GM12878 (cell line): ENCODE measurements around the gene HLA-G. TPM values are rescaled to one million over a fixed set of nuclear protein-coding genes. Genes with fewer than 3 reads are reported as not detected.

ENCODE experiments used
- ATAC-seq: fragments of 200-7000 bp; cut with Tn5 transposase; 3 replicates; pipeline ENCODE4 v1.9.1; 2020; ENCODE audit warnings: mild to moderate bottlenecking, moderate library complexity
- BruUV-seq: library from RNA; stranded (reverse); fragments of 400-500 nt; replicated peaks from 2 replicates; lab custom pipeline; 2021; lab: Mats Ljungman, UMichigan
- CTCF ChIA-PET: fragments of 300-600 bp; sonication (Branson Sonifier 250); formaldehyde crosslinking; extraction: SDS; loops from one replicate; lab custom pipeline; 2021; ENCODE audit warnings: inconsistent platforms; lab: Yijun Ruan, JAX
- POLR2A ChIA-PET: fragments of 350-600 bp; formaldehyde crosslinking; extraction: SDS; loops from one replicate; lab custom pipeline; 2021; ENCODE audit warnings: inconsistent platforms; lab: Charles Lee
- RAD21 ChIA-PET: fragments of 300-600 bp; sonication (Branson Sonifier 250); formaldehyde crosslinking; loops from one replicate; lab custom pipeline; 2023; ENCODE audit warnings: antibody characterized with exemption; ENCODE audit not compliant: unreplicated experiment; lab: Charles Lee
- SMC1A ChIA-PET: fragments of 300-600 bp; sonication (Branson Sonifier 250); formaldehyde crosslinking; loops from one replicate; lab custom pipeline; 2023; ENCODE audit not compliant: unreplicated experiment, uncharacterized antibody; lab: Charles Lee
- DNase-seq: peaks from one replicate; pipeline ENCODE4 v3.0.0-alpha.2; 2011; ENCODE audit warnings: low read depth, low spot score
- FAIRE-seq: peaks from 3 replicates; lab custom pipeline; 2011; peaks lifted over from hg19 to GRCh38; lab: Jason Lieb, UNC
- H2AFZ ChIP-seq: 2 replicates; pipeline ENCODE4 v1.6.0; 2011; ENCODE audit warnings: low read depth, low read length, control low read depth; ENCODE audit not compliant: control insufficient read depth
- H3K27ac ChIP-seq: 2 replicates; pipeline ENCODE4 v1.5.1; 2011; ENCODE audit warnings: control low read depth; ENCODE audit not compliant: control insufficient read depth, insufficient read depth
- H3K27me3 ChIP-seq, 2 experiments: replicated peaks in 1 of 2; 2 replicates each; pipeline versions ENCODE4 v1.6.0 to v1.6.1; 2011; ENCODE audit warnings: low read length in 1 of 2; ENCODE audit not compliant: control insufficient read depth in 2 of 2, insufficient read depth in 2 of 2
- H3K36me3 ChIP-seq, 2 experiments: 2 replicates each; pipeline ENCODE4 v1.5.1; 2011; ENCODE audit warnings: low read length in 1 of 2; ENCODE audit not compliant: control insufficient read depth in 2 of 2, insufficient read depth in 2 of 2
- H3K4me1 ChIP-seq: 2 replicates; pipeline ENCODE4 v1.6.1; 2011; ENCODE audit warnings: mild to moderate bottlenecking, low read length, moderate library complexity, mixed read lengths; ENCODE audit not compliant: control insufficient read depth, insufficient read depth
- H3K4me2 ChIP-seq: 2 replicates; pipeline ENCODE4 v1.6.0; 2011; ENCODE audit warnings: control low read depth; ENCODE audit not compliant: control insufficient read depth, insufficient read depth
- H3K4me3 ChIP-seq: fragments of 200-600 bp; sonication (generic); 2 replicates; pipeline ENCODE4 v1.5.1; 2016
- H3K79me2 ChIP-seq: 2 replicates; pipeline ENCODE4 v1.6.0; 2011; ENCODE audit warnings: low read length; ENCODE audit not compliant: control insufficient read depth, insufficient read depth
- H3K9ac ChIP-seq: 2 replicates; pipeline ENCODE4 v1.8.0; 2011; ENCODE audit warnings: low read length, control low read depth, mixed read lengths; ENCODE audit not compliant: control insufficient read depth, insufficient read depth
- H3K9me3 ChIP-seq: replicated peaks from 3 replicates; pipeline ENCODE4 v1.5.1; 2011; ENCODE audit warnings: mild to moderate bottlenecking, low read length; ENCODE audit not compliant: control insufficient read depth, insufficient read depth
- H4K20me1 ChIP-seq: 2 replicates; pipeline ENCODE4 v1.6.0; 2011; ENCODE audit not compliant: control insufficient read depth, insufficient read depth
- KAT2A ChIP-seq: conservative IDR thresholded peaks from 2 replicates; pipeline ENCODE4 v1.6.1; 2011; ENCODE audit warnings: low read depth, low read length; ENCODE audit not compliant: control insufficient read depth
- PAX8 ChIP-seq: fragments of 450-650 bp; IDR thresholded peaks from 2 replicates; pipeline ENCODE4 v1.6.1; 2017; ENCODE audit warnings: mild to moderate bottlenecking, moderate library complexity
- POLR2A ChIP-seq: IDR thresholded peaks from 2 replicates; pipeline ENCODE4 v1.6.1; 2011; ENCODE audit warnings: low read depth, mild to moderate bottlenecking, low read length
- RUNX3 ChIP-seq: IDR thresholded peaks from 2 replicates; pipeline ENCODE4 v1.6.1; 2012; ENCODE audit warnings: low read length, inconsistent platforms
- SREBF2 ChIP-seq: IDR thresholded peaks from 2 replicates; pipeline ENCODE4 v1.6.1; 2012; ENCODE audit warnings: mild to moderate bottlenecking, low read length
- TBL1XR1 ChIP-seq: IDR thresholded peaks from 2 replicates; pipeline ENCODE4 v1.6.1; 2012; ENCODE audit warnings: low read depth, low read length, improper control_type of control experiment
- ZNF274 ChIP-seq: IDR thresholded peaks from one replicate; pipeline ENCODE4 v1.8.0; 2011; ENCODE audit not compliant: insufficient read length, insufficient read depth
- ZZZ3 ChIP-seq: IDR thresholded peaks from 2 replicates; pipeline ENCODE4 v1.6.1; 2011; ENCODE audit warnings: low read depth; ENCODE audit not compliant: control insufficient read depth, insufficient read length
- WGBS: methylation state at CpG from one replicate; pipeline ENCODE4 v1.1.6; 2016; ENCODE audit warnings: low lambda C conversion rate; ENCODE audit not compliant: insufficient replicate concordance, insufficient coverage; ENCODE audit errors: missing lambda C conversion rate; 5-methylcytosine and 5-hydroxymethylcytosine counted together
- in situ Hi-C: fragments of 300-500 bp; cut with MboI; formaldehyde crosslinking; loops from 9 replicates; pipeline ENCODE4 v1.14.3; 2018; ENCODE audit warnings: mixed read lengths
- intact Hi-C: fragments of 100-400 bp; cut with micrococcal nuclease; formaldehyde crosslinking; loops from one replicate; pipeline ENCODE4 v1.14.2; 2022; ENCODE audit not compliant: unreplicated experiment
- polyA plus RNA-seq, 11 experiments: library from polyadenylated mRNA; depleted of rRNA in 4 of 11; unstranded in 6 of 11; stranded (reverse) in 5 of 11; fragments of >200 nt; fragmentation: Nextera tagmentation in 4 of 11; fragmentation: Illumina TruSeq in 1 of 11; extraction: Ambion mirVana in 4 of 11; extraction: Trizol in 1 of 11; gene quantifications; 1 replicate in 1 of 11; 2 replicates in 10 of 11; pipeline versions ENCODE4 v1.2.1 to v1.2.3, GENCODE V29; 2011 to 2016; ENCODE audit warnings: inconsistent platforms in 2 of 11, missing spikeins in 2 of 11, low read depth in 1 of 11
- total RNA-seq, 4 experiments: library from RNA; depleted of rRNA in 3 of 4; stranded (reverse); fragments of >200 nt in 3 of 4; fragmentation: Illumina TruSeq in 1 of 4; extraction: Trizol in 1 of 4; gene quantifications; 2 replicates each; pipeline versions ENCODE4 v1.2.1 to v1.2.3, GENCODE V29; 2013 to 2021
- TF ChIP-seq, protein P1 (sequence below): IDR thresholded peaks from 2 replicates; pipeline ENCODE4 v1.6.1; 2011; ENCODE audit warnings: mild to moderate bottlenecking, low read depth, low read length, moderate library complexity; ENCODE audit not compliant: insufficient replicate concordance
- TF ChIP-seq, protein P2 (sequence below): fragments of 450-650 bp; IDR thresholded peaks from 2 replicates; pipeline ENCODE4 v1.6.1; 2014; ENCODE audit warnings: mild to moderate bottlenecking

HLA-G gene
- total and polyA plus RNA-seq, 10 of the 15 experiments (the other 5 are each of a cell fraction or from before 2014, with no cell fraction given): 0.10 to 2.9 (median 1.3) TPM; not detected in 5

- ChIA-PET POLR2A (interaction anchor here (0.6 kb wide), 1 partner anchor 101 kb away, joined by 4 read pairs; no protein-coding TSS in a partner anchor), RAD21 (no interaction called here), CTCF (no interaction called here), SMC1A (no interaction called here)
- 100% methylated on average over 1 of the region's 1 CpG for WGBS
- no peak for TF ChIP-seq ZZZ3
- no peak for TF ChIP-seq KAT2A
- TF ChIP-seq SREBF2: no peak
- TF ChIP-seq, protein P1, sequence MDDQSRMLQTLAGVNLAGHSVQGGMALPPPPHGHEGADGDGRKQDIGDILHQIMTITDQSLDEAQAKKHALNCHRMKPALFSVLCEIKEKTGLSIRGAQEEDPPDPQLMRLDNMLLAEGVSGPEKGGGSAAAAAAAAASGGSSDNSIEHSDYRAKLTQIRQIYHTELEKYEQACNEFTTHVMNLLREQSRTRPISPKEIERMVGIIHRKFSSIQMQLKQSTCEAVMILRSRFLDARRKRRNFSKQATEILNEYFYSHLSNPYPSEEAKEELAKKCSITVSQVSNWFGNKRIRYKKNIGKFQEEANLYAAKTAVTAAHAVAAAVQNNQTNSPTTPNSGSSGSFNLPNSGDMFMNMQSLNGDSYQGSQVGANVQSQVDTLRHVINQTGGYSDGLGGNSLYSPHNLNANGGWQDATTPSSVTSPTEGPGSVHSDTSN: no peak
- no peak for TF ChIP-seq POLR2A
- TF ChIP-seq PAX8: no peak
- no peak for TF ChIP-seq RUNX3
- TF ChIP-seq TBL1XR1: no peak
- TF ChIP-seq, protein P2, sequence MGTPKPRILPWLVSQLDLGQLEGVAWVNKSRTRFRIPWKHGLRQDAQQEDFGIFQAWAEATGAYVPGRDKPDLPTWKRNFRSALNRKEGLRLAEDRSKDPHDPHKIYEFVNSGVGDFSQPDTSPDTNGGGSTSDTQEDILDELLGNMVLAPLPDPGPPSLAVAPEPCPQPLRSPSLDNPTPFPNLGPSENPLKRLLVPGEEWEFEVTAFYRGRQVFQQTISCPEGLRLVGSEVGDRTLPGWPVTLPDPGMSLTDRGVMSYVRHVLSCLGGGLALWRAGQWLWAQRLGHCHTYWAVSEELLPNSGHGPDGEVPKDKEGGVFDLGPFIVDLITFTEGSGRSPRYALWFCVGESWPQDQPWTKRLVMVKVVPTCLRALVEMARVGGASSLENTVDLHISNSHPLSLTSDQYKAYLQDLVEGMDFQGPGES: no peak
- TF ChIP-seq ZNF274: no peak
- Histone ChIP-seq H3K36me3 (no peaks in the 10 kb centered on the region), H4K20me1 (no peaks in the 10 kb centered on the region), H3K79me2 (no peaks in the 10 kb centered on the region), H2AFZ (no peak overlapping the region), H3K27me3 (peaks cover 4 to 9% of the 10 kb centered on the region in 2 experiments; a peak in 3 of 4 replicates), H3K27ac (no peak overlapping the region), H3K4me2 (no peak overlapping the region), H3K9me3 (no peaks in the 10 kb centered on the region; the same call in 2 of the 3 replicates), H3K4me1 (0 out of 2 replicates have a peak, but pooled peaks cover 3% of the 10 kb centered on the region), H3K9ac (no peak overlapping the region), H3K4me3 (no peak overlapping the region)
- BruUV-seq: no TSS peak
- no peak for DNase-seq
- intact Hi-C loops: no loop called here
- in situ Hi-C loops: no loop called here
- ATAC-seq: no peak
- FAIRE-seq: no peak
These were observed 38.4 kb upstream of the HLA-G start for GRCh38 chr6:29789176-29789575.
